GM21367 (cell line): Measurements from ENCODE around the gene ARHGEF16.

Source experiments
- ATAC-seq: cut with Tn5 transposase; IDR thresholded peaks from one replicate; pipeline ENCODE4 v1.9.1; 2021; ENCODE audit not compliant: unreplicated experiment

Gene ARHGEF16

DNA sequence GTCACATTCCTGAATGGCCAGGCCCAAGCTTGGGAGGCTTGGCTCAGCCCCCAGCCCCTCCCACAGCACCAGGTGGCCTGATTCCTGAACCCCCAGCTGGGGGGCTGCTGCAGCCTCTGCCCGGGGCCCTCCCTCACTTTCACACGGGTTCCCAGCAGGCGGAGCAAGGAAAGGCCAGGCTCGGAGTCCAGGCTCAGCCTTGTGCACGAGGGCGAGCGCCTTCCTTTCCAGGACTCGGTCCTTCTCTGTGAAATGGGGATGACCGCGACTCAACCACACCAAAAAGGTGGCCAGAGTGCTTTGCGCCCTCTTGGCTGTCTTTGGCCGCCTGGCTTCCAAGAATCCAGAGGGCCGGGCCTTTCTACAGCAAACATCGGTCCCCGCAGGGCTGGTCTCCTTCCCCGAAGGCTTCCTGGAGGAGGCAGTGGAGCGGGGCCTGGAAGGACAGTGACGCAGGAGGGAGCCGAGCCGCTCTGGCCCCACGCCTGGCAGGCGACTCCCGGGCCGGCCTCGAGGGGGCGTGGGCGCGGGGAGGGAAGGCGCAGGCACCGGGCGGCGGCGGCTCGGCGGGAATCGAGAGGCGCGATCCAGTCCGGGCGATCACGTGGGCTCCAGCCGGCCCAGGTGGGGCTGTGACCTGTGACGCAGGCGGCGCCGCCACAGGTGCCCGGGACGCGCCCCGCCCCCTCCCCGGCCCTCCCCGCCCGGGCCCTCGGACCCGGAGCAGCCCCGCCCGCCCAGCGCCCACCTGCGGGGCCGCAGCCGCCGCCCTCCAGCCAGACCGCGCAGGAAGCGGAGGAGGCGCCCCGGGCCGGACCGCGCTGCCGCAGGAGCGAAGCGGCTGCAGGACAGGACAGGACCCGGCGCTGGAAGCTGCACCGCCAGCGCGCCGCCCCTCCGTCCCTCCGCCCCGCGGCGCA lies at the start of gene ARHGEF16:
TSS of gene ARHGEF16 (plus strand) at position 775 of the 920 bp plus-strand sequence. CDS start 8,420 bp downstream, outside the sequence.
- ATAC-seq: no peak

- ATAC-seq: no peak
Observed at GRCh38 chr1:3404801-3405200, 49.7 kb upstream of the ARHGEF16 start.

DNA sequence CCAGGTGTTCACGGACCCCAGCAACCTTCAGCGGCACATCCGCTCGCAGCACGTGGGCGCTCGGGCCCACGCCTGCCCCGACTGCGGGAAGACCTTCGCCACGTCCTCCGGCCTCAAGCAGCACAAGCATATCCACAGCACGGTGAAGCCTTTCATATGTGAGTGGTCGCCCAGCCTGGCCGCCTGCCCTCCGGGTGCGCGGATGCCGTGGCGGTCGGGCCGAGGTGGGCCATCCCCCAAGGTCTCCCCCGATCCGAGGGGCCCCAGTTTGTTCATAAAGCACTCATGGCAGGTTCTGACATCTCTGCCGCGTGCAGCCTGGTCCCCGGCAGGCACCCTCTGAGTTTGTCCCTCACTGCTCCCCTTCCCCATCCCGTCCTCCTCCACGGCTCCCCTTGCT lies 49.0 kb upstream of the ARHGEF16 start:
- no peak for ATAC-seq

DNA sequence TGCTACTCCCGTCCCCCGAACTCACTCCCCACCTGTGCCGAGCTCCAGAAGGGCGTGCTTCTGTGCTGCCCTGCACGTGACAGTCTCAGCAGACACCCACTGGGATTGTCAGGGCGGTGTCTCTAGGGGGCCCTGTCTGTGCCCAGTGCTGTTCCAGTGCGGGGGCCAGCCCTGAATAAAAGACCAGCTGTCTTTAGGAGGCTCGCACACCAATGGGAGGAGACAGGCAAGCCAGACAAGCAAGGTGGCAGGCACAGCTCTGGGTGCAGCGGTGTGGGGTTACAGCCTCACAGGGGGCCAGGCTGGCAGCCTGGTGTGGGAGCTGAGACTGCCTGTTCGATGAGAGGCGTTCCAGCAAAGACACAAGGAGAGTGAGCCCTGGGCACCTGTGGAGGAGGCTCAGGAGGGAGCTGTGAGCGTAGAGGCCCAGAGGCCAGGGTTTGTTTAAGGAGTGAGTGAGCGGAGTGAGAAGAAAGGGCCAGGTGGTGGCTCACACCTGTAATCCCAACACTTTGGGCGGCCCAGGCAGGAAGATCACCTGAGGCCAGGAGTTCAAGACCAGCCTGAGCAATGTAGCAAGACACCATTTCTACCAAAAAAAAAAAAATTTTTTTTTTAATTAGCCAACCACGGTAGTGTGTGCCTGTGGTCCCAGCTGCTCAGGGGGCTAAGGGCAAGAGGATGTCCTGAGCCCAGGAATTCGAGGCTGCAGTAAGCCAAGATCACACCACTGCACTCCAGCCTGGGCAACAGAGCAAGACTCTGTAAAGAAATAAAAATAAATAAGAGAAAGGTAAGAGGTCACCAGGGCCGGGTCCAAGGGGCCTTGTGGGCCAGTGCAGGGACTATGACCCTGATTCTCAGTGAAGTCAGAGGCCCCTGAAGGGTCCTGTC lies 48.2 kb upstream of the ARHGEF16 start:
- no peak for ATAC-seq

DNA sequence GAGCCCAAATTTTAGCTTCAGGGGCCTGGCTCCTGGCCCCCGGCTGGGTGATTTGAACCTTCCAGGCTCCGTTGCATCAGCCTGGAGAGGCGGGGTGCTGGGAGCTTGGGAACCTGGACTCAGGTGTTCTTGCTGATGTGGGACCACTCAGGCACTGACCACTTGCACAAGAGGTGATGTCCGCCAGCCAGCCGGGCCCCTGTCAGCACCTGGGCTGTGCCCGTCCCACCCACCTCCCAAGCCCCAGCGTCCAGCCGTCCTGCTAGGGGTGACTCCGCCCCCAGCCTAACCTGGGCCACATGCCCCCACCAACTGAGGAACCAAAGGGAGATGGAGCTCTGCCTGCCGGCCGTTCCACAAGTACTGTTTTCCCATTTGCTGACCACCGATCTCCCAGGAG lies 47.4 kb upstream of the ARHGEF16 start:
- no peak for ATAC-seq

GRCh38 chr1:3408751-3409266 lies 45.7 kb upstream of the ARHGEF16 start:
- ATAC-seq: no peak

DNA sequence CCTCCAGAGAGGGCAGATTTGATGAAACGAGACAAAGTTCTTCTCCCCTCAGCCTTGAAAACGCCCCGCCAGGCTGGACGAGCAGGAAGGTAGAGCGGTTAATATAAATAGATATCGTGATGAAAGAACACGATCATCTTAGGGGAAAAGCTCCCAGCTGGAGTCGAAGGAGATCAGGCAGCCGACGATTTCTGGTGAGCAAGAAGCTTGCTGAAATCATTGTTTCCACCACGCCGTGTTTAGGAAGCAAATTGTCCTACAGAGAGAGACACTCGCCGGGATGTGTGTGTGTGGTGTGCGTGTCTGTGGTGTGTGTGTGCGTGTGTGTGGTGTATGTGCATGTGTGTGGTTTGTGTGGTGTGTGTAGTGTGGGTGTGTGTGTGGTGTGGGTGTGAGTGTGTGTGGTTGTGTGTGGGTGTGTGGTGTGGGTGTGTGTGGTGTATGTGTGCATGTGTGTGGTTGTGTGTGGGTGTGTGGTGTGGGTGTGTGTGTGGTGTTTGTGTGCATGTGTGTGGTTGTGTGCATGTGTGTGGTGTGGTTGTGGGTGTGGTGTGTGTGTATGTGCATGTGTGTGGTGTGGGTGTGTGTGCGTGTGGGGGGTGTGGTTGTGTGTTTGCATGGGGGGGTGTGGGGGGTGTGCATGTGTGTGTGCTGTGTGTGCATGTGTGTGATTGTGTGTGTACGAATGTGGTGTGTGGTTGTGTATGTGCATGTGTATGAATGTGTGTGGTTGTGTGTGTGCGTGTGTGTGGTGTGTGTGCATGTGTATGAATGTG lies 44.9 kb upstream of the ARHGEF16 start:
- ATAC-seq: no peak

GRCh38 chr1:3410142-3410925 lies 44.1 kb upstream of the ARHGEF16 start:
- no peak for ATAC-seq

DNA sequence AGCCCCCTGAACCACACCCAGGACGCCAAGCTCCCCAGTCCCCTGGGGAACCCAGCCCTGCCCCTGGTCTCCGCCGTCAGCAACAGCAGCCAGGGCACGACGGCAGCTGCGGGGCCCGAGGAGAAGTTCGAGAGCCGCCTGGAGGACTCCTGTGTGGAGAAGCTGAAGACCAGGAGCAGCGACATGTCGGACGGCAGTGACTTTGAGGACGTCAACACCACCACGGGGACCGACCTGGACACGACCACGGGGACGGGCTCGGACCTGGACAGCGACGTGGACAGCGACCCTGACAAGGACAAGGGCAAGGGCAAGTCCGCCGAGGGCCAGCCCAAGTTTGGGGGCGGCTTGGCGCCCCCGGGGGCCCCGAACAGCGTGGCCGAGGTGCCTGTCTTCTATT lies 42.7 kb upstream of the ARHGEF16 start:
- ATAC-seq: no peak

DNA sequence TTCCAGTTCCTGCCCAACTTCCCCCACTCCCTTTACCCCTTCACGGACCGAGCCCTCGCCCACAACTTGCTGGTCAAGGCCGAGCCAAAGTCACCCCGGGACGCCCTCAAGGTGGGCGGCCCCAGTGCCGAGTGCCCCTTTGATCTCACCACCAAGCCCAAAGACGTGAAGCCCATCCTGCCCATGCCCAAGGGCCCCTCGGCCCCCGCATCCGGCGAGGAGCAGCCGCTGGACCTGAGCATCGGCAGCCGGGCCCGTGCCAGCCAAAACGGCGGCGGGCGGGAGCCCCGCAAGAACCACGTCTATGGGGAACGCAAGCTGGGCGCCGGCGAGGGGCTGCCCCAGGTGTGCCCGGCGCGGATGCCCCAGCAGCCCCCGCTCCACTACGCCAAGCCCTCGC lies 42.1 kb upstream of the ARHGEF16 start:
- no peak for ATAC-seq

GRCh38 chr1:3413975-3414710 lies 40.3 kb upstream of the ARHGEF16 start:
- no peak for ATAC-seq

DNA sequence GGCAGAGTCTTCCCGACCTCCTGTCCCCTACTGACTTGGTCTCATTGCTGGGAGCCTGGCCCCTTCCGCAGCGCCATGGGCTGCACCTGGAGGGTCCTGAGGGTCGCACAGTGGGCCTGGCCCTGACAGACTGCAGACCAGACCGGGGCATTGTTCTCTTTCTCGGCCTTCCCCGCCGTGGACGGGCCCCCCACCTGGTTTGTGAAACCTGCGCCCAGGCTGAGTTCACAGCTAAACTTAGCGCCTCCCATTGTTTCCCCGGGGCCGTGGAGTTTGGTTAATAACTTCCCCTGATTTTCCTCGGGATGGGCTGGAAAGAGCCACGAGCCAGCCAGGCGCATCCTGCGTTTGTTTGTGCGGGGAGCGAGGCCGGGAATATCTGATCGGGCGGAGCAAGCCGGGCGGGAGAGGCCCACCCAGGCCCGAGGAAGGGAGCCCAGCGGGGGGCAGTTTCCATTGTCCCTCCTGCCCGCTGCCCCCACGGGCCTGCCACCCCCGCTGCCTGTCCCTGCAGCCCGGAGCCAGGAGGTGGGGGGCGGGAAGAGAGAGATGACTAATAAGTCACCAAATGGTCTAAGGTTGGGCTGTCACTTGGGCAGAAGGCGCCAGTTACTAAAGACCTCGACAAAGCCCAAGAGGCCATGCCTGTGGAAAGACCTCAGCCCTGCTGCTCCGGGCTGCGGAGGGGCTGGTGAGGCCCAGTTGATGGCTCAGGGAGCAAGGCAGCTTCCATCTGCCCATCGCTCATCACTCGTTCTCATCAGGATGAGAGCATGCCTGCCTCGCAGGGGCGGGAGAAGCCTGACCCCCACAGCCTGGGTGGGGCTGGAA lies 39.0 kb upstream of the ARHGEF16 start:
- no peak for ATAC-seq

DNA sequence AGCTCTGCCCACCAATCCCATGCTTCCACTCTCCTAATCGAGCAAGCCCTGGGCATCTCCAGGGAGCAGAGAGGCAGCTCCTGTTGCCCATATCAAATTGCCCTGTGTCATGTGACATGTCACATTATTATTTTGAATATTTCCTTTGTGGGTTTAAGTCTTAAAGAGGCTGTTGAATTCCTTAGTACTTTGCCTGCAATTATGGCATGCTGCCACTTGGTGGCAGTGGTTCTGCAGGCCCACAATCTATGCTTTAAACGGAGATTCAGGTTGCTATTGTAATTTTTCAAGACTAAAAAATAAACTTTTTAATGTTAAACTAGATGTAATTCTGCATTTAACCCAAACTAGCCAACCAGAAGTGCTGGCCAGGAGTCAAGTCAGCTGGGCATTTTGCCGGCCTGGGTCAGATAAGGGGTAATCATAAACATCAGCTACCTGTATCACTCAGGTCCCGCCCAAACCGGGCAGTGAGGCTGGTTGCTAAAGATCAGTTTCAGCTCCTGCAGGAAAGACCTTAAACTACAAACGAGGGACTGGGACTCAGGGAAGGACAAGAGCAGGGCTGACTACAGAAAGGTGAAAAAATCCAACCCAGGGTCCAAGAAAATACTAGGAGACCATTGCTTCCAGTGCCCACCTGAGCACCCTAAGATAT lies 37.3 kb upstream of the ARHGEF16 start:
- ATAC-seq: no peak

- ATAC-seq: no peak
Observed at GRCh38 chr1:3417934-3418333, 36.5 kb upstream of the ARHGEF16 start.

GRCh38 chr1:3418600-3418999 lies 35.9 kb upstream of the ARHGEF16 start:
- ATAC-seq: no peak

DNA sequence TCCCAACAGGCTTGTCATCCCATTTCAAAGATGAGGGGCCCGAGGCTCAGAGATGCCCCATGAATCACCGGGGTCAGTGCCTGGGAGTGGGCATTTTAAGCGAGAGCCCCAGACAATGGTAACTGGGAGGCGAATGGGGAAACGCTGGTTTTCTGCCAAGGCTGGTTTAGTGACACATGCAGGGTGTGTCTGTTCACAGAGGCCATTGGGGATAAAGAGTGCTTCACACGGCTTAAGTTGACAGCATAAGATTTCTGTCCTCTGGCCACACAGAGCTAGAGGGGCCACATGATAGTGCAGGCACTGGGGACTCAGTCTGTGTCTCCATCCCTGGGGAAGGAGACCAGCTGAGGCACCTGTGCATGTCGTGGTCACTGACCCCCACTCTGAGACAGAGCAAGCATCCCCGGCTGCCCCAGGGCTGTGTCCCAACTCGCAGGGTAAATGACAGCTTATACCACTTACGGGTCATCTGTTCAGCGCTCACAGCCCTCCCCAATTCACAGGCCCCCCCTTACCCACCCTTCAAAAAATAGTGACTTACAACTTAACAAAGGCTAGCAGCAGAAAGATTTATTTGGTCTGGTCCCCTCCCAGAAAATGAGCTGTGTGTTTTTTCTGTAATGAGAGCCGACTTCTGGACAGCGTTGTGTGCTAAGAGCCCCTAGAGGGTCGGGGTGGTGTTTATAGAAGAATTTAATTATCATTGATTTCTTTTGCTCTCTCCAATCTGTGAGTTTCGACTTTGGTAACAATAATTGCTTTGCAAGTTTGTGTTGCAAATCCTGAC lies 34.9 kb upstream of the ARHGEF16 start:
- ATAC-seq: no peak
